ENCODE data around the gene CACNG6. TPM values are rescaled to one million over a fixed set of nuclear protein-coding genes. Genes with fewer than 3 reads are reported as not detected.

The CACNG6 gene
- total and polyA plus RNA-seq, 8 donors, result 0.17 to 2.5 (median 0.45) TPM; not detected in 1

DNA sequence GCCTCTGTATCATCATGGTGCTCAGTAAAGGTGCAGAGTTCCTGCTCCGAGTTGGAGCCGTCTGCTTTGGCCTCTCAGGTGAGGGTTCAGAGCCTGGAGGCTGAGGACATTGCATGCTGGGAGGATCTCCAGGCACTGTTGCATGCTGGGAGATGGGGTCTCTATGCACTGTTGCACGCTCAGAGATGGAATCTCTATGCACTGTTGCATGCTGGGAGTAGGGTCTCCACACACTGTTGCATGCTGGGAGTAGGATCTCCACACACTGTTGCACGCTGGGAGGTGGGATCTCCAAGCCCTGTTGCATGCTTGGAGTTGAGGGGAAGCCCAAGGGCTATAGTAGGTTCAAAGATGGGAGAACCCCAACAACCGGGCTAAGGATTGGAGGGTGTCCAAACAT is 8.3 kb downstream of the CACNG6 start:
- Histone ChIP-seq H3K27me3 (peaks cover 0 to 98% of the 10 kb centered on the region in 2 donors), H3K27ac (no peak overlapping the region)
- intact Hi-C loops (cut with DNase I), result no loop called here

DNA sequence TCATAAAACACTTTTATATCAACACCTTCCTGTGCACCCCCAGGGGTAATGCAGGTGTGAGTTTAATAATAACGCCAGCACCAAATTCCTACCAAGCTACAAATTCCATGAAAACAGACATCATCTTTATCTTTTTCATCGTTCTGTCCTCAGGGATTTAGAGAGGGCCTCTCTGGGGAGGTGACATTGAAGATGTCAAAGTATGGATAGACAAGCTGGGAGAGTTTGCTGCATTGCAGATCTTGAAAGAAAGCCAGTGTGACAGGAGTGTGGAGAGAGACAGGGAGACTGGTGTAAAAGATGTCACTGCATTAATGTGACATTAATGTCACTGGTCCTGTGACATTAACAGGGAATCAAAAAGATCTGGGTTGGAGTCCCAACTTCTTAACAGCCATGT is 10.1 kb downstream of the CACNG6 start:
- TF ChIP-seq, protein P1, sequence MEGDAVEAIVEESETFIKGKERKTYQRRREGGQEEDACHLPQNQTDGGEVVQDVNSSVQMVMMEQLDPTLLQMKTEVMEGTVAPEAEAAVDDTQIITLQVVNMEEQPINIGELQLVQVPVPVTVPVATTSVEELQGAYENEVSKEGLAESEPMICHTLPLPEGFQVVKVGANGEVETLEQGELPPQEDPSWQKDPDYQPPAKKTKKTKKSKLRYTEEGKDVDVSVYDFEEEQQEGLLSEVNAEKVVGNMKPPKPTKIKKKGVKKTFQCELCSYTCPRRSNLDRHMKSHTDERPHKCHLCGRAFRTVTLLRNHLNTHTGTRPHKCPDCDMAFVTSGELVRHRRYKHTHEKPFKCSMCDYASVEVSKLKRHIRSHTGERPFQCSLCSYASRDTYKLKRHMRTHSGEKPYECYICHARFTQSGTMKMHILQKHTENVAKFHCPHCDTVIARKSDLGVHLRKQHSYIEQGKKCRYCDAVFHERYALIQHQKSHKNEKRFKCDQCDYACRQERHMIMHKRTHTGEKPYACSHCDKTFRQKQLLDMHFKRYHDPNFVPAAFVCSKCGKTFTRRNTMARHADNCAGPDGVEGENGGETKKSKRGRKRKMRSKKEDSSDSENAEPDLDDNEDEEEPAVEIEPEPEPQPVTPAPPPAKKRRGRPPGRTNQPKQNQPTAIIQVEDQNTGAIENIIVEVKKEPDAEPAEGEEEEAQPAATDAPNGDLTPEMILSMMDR (IDR thresholded peaks at IDR 0.05), result no peak
- Histone ChIP-seq H3K4me3 (no peak overlapping the region), H3K9me3 (no peaks in the 10 kb centered on the region), H3K27ac (no peak overlapping the region), H3K4me1 (no peaks in the 10 kb centered on the region), H3K27me3 (peaks cover 0 to 89% of the 10 kb centered on the region in 2 donors), H3K36me3 (no peaks in the 10 kb centered on the region)
- DNase-seq (no peak), ATAC-seq (no peak)
- intact Hi-C loops (cut with DNase I), result no loop called here

More for the DNA sequence above, 8.3 kb downstream of the CACNG6 start:
- no peaks in the 10 kb centered on the region for H3K4me1 ChIP-seq
- no peaks in the 10 kb centered on the region for H3K9me3 ChIP-seq
- TF ChIP-seq, protein P1 (IDR thresholded peaks at IDR 0.05), result no peak
- no peaks in the 10 kb centered on the region for H3K36me3 ChIP-seq
- ATAC-seq (no peak), DNase-seq (no peak)
- no peak overlapping the region for H3K4me3 ChIP-seq

DNA sequence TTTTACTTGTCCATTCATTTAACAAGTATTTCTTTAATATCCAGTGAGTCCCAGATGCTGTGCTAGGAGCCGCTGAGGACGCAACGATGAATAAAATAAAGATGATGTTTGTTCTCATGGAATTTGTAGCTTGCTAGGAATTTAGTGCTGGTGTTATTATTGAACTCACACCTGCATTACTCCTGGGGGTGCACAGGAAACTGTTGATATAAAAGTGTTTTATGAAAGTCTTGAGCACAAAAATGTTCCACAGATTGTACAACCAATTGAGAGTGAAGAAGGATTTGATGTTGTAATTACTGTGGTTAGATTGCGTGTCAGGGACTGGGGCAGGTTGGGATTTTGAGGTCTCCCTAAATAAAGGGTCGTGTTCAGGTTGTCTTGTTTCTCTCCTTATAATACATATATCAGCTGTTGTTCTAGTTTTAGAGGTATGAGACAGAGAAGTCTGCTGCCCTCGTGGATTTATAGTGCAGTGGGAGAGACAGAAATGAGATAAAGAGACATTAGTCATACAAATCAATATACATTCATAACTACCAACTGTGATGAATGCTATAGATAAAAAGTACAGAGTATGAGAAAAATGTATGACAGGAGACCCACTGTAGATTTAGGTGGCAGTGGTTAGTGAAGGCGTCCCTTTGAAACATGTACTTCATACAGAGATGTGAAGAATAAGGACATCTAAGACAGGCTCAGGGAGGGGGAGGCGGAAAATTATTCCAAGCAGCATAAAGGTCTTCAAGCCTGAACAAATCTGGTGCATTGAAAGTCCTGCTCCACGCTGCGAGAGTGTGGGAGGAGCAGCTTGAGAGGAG is 11.3 kb downstream of the CACNG6 start:
- ATAC-seq, result no peak
- DNase-seq, result no peak
- TF ChIP-seq, protein P1 (IDR thresholded peaks at IDR 0.05), result no peak
- Histone ChIP-seq H3K36me3 (no peaks in the 10 kb centered on the region), H3K4me3 (no peak overlapping the region), H3K27ac (no peak overlapping the region), H3K9me3 (no peaks in the 10 kb centered on the region), H3K27me3 (peaks cover 0 to 83% of the 10 kb centered on the region in 2 donors), H3K4me1 (no peaks in the 10 kb centered on the region)
- intact Hi-C loops (cut with DNase I), result no loop called here

DNA sequence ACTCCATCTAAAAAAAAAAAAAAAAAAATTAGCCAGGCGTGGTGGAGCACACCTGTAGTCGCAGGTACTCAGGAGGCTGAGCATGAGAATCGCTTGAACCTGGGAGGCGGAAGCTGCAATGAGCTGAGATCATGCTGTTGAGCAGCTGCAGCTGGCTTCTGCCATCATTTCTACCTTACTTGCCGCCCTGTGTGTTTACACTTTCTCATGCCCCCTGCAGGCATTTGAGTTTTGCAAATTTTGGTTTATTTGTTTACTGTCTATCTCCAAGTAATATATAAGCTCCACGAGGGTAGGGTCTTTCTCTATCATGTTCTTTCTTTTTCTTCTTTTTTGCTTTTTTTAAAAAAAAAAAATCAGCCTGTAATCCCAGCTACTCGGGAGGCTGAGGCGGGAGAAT is 18.0 kb downstream of the CACNG6 start:
- intact Hi-C loops (cut with DNase I), result no loop called here

DNA sequence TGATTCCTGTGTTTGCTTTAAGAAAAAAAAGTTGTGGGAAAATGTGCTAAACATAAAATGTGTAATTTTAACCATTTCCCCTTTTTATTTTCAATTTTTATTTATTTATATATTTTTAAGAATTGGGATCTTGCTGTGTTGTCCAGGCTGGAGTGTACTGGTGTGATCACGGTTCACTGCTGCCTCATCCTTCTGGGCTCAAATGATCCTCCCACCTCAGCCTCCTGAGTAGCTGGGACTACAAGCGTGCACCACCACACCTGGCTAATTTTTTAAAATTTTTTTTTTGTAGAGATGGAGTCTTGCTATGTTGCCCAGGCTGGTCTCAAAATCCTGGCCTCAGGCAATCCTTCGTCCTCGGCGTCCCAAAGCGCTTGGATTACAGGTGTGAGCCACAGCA is 19.0 kb downstream of the CACNG6 start:
- H3K4me3 ChIP-seq, result no peak overlapping the region
- intact Hi-C loops (cut with DNase I), result no loop called here
- no peaks in the 10 kb centered on the region for H3K9me3 ChIP-seq
- H3K27me3 ChIP-seq, result peaks cover 5 to 82% of the 10 kb centered on the region in 2 donors
- DNase-seq (no peak), ATAC-seq (no peak)
- TF ChIP-seq, protein P1 (IDR thresholded peaks at IDR 0.05), result no peak
- H3K4me1 ChIP-seq, result peaks cover 0 to 3% of the 10 kb centered on the region in 2 donors
- H3K36me3 ChIP-seq, result no peaks in the 10 kb centered on the region
- H3K27ac ChIP-seq, result no peak overlapping the region

More for the DNA sequence above, 18.0 kb downstream of the CACNG6 start:
- H3K4me1 ChIP-seq, result peaks cover 0 to 3% of the 10 kb centered on the region in 2 donors
- H3K4me3 ChIP-seq, result no peak overlapping the region
- no peak for DNase-seq
- H3K9me3 ChIP-seq, result no peaks in the 10 kb centered on the region
- H3K27me3 ChIP-seq, result peaks cover 5 to 83% of the 10 kb centered on the region in 2 donors
- ATAC-seq, result no peak
- TF ChIP-seq, protein P1 (IDR thresholded peaks at IDR 0.05), result no peak
- H3K27ac ChIP-seq, result no peak overlapping the region
- no peaks in the 10 kb centered on the region for H3K36me3 ChIP-seq
